ENCODE data around the gene SH3RF1.
A peak's percentile ranks its signal among the peaks of the same experiment; 100 is the strongest.
"Not testable (repeated sequence)": the region's sequence is repeated elsewhere in the genome, so short reads cannot be mapped to it uniquely, and the experiment has no call there.

SH3RF1 gene

DNA sequence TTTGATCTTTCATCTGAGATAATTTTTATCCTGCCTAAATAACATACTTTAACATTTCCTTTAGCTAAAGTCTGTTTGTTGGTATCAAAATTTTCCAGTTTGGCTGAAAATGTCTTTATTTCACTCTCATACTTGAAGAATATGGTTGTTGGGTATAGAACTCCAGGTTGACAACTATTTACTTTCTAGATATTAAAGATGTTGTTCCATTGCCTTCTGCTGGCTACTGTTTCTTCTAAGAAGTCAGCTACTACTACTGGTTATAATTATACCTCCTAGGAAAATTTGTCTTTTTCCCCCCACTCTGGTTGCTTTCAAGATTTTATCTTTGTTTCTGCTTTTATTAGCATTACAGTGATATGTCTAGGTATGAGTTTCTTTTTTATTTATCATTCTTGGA, 75.7 kb downstream of the SH3RF1 start:
- Histone ChIP-seq H3K4me1 (ENCODE audit: control extremely low read depth in 1 of 4, control insufficient read depth in 4 of 4, insufficient read depth in 4 of 4, low read length in 3 of 4) (no peaks in the 10 kb centered on the region), H3K27me3 (replicated peaks in 2 of 5; ENCODE audit: control insufficient read depth in 4 of 5, insufficient read depth in 5 of 5, low read length in 4 of 5) (no peaks in the 10 kb centered on the region), H3K27ac (ENCODE audit: insufficient read depth in 1 of 2, low read depth in 1 of 2, low read length in 2 of 2, poor library complexity in 1 of 2, severe bottlenecking in 2 of 2) (no peak overlapping the region), H3K9me3 (ENCODE audit: control extremely low read depth in 1 of 5, control insufficient read depth in 4 of 5, insufficient read depth in 2 of 5, low read depth in 1 of 5, low read length in 4 of 5) (peaks cover 3 to 19% (median 6%) of the 10 kb centered on the region in 5 experiments), H3K4me3 (ENCODE audit: control insufficient read depth in 1 of 7, extremely low read depth in 1 of 7, insufficient read depth in 4 of 7, low read depth in 2 of 7, low read length in 6 of 7) (no peak overlapping the region), H3K36me3 (ENCODE audit: control insufficient read depth in 4 of 4, insufficient read depth in 4 of 4, low read length in 3 of 4) (peaks cover 0 to 5% (median 3%) of the 10 kb centered on the region in 4 experiments)
- CTCF ChIA-PET = no interaction called here
- peak in 2 of 3 donors; percentile 30 to 44 for DNase-seq
- POLR2A ChIA-PET = no interaction called here

DNA sequence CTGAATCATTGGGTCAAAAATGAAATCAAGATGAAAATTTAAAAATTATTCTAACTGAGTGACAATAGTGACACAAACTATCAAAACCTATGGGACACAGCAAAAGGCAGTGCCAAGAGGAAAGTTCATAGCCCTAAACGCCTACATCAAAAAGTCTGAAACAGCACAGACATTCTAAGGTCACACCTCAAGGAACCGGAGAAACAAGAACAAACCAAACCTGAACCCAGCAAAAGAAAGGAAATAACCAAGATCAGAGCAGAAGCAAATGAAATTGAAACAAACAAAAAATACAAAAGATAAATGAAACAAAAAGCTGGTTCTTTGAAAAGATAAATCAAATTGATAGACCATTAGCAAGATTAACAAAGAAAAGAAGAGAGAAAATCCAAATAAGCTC, 80.8 kb downstream of the SH3RF1 start:
- H3K4me1 ChIP-seq (ENCODE audit: control extremely low read depth in 1 of 4, control insufficient read depth in 4 of 4, insufficient read depth in 4 of 4, low read length in 3 of 4); H3K4me3 ChIP-seq (ENCODE audit: control insufficient read depth in 1 of 7, extremely low read depth in 1 of 7, insufficient read depth in 4 of 7, low read depth in 2 of 7, low read length in 6 of 7); H3K27me3 ChIP-seq (replicated peaks in 2 of 5; ENCODE audit: control insufficient read depth in 4 of 5, insufficient read depth in 5 of 5, low read length in 4 of 5); H3K36me3 ChIP-seq (ENCODE audit: control insufficient read depth in 4 of 4, insufficient read depth in 4 of 4, low read length in 3 of 4); POLR2A ChIA-PET; DNase-seq; H3K9me3 ChIP-seq (ENCODE audit: control extremely low read depth in 1 of 5, control insufficient read depth in 4 of 5, insufficient read depth in 2 of 5, low read depth in 1 of 5, low read length in 4 of 5); H3K27ac ChIP-seq (ENCODE audit: insufficient read depth in 1 of 2, low read depth in 1 of 2, low read length in 2 of 2, poor library complexity in 1 of 2, severe bottlenecking in 2 of 2): not testable (repeated sequence)
- no CpG with 5 or more reads among the region's 2 CpGs for WGBS (ENCODE audit: insufficient coverage)
- CTCF ChIA-PET = interaction anchor here (0.7 to 1.4 kb wide), 3 partner anchors 14 to 53 kb away, joined by 3 read pairs; no protein-coding TSS in a partner anchor

DNA sequence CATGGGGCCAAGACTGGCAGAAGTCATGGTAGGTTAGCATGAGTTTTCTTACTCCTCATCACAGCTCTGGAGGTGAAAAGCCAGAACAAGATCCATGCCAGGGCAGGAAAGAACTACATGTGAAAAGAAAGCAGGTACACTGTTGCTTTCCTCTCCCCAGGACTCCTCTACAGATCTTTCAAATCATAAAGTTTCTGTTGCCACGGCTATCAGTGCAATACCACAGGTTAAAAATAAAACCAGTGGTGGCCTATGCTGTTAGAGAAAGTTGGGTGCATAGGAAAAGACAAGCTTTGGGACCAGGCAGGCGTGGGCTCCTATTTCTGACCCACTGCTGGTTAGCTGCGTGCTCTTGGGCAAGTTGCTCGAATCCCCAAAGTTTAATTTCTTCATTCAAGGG, 81.4 kb downstream of the SH3RF1 start:
- H3K27ac ChIP-seq (ENCODE audit: insufficient read depth in 1 of 2, low read depth in 1 of 2, low read length in 2 of 2, poor library complexity in 1 of 2, severe bottlenecking in 2 of 2) = no peak overlapping the region
- H3K4me1 ChIP-seq (ENCODE audit: control extremely low read depth in 1 of 4, control insufficient read depth in 4 of 4, insufficient read depth in 4 of 4, low read length in 3 of 4) = peaks cover 0 to 4% (median 0%) of the 10 kb centered on the region in 4 experiments
- H3K27me3 ChIP-seq (replicated peaks in 2 of 5; ENCODE audit: control insufficient read depth in 4 of 5, insufficient read depth in 5 of 5, low read length in 4 of 5) = no peaks in the 10 kb centered on the region
- H3K4me3 ChIP-seq (ENCODE audit: control insufficient read depth in 1 of 7, extremely low read depth in 1 of 7, insufficient read depth in 4 of 7, low read depth in 2 of 7, low read length in 6 of 7) = no peak overlapping the region
- no peak for DNase-seq
- CTCF ChIA-PET = interaction anchor here (1.0 to 1.4 kb wide), 2 partner anchors 33 to 44 kb away, joined by 3 read pairs; no protein-coding TSS in a partner anchor
- WGBS (ENCODE audit: insufficient coverage) = 100% methylated on average over 3 of the region's 4 CpGs
- peaks cover 0 to 4% (median 3%) of the 10 kb centered on the region in 5 experiments for H3K9me3 ChIP-seq (ENCODE audit: control extremely low read depth in 1 of 5, control insufficient read depth in 4 of 5, insufficient read depth in 2 of 5, low read depth in 1 of 5, low read length in 4 of 5)
- peaks cover 0 to 5% (median 1%) of the 10 kb centered on the region in 4 experiments for H3K36me3 ChIP-seq (ENCODE audit: control insufficient read depth in 4 of 4, insufficient read depth in 4 of 4, low read length in 3 of 4)
- POLR2A ChIA-PET = no interaction called here

DNA sequence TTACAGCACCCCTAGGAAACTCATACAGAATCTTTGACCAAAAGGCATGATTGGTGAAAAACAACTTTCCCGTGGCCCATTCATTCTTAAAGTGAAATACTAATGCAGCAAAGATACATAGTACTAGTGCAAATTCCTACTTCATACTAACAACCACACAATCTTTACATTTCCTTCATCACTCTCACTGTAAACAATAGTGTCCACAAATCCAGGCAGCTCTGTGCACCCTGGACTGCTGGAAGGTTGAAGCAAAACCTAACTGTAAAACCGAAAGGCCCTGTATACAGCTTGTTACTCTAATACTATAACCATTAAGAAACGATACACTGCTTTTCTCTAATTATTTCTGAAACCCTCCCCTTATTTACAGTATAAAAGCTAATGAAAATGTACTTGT, 82.6 kb downstream of the SH3RF1 start:
- Histone ChIP-seq H3K9me3 (ENCODE audit: control extremely low read depth in 1 of 5, control insufficient read depth in 4 of 5, insufficient read depth in 2 of 5, low read depth in 1 of 5, low read length in 4 of 5) (peaks cover 0 to 4% (median 3%) of the 10 kb centered on the region in 5 experiments), H3K27ac (ENCODE audit: insufficient read depth in 1 of 2, low read depth in 1 of 2, low read length in 2 of 2, poor library complexity in 1 of 2, severe bottlenecking in 2 of 2) (no peak overlapping the region), H3K4me1 (ENCODE audit: control extremely low read depth in 1 of 4, control insufficient read depth in 4 of 4, insufficient read depth in 4 of 4, low read length in 3 of 4) (peaks cover 0 to 4% (median under 1%) of the 10 kb centered on the region in 4 experiments), H3K27me3 (replicated peaks in 2 of 5; ENCODE audit: control insufficient read depth in 4 of 5, insufficient read depth in 5 of 5, low read length in 4 of 5) (no peaks in the 10 kb centered on the region), H3K4me3 (ENCODE audit: control insufficient read depth in 1 of 7, extremely low read depth in 1 of 7, insufficient read depth in 4 of 7, low read depth in 2 of 7, low read length in 6 of 7) (no peak overlapping the region), H3K36me3 (ENCODE audit: control insufficient read depth in 4 of 4, insufficient read depth in 4 of 4, low read length in 3 of 4) (no peaks in the 10 kb centered on the region)
- DNase-seq = no peak
- ChIA-PET POLR2A (no interaction called here), CTCF (interaction anchor here (1.2 kb wide), 1 partner anchor 172 kb away, joined by 3 read pairs; no protein-coding TSS in a partner anchor)
- WGBS (ENCODE audit: insufficient coverage) = 80% methylated on average over 1 of the region's 3 CpGs

DNA sequence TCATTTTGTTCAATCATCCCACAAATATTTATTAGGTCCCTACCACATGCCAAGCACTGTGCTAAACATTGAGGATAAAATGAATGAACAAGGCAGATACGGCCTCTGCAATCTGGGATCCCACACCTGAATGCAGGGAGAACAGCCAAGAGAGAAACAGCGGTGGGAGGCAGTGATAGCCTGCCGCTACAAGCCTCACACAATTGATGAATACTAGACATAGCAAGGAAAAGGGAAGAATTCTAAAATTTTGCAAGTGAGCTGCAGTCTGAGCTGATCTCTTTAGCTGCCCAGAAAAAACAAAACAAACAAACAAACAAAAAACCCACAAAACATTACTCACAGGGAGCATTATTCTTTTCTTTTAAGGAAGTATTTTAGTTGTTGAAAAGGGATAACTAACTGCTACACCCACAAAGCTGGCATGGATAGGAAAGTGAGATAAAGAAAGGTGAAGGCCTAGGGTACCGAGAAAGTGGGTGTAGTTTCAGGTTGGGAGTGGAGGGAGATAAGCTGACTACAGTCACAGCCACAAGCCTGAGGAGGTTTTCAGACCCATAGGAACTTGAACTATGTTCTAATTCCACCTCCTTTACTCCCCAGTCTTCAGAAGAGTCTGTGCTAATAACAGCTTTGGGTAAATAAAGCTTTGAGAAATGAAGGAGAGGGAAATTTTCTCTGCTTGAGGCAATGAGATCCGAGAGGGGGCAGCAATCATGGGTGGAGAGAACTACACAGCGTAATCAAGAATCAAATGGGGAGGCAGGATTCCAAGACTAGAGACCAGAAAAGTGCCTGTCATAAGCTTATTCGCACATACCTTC, 85.4 kb downstream of the SH3RF1 start:
- ChIA-PET CTCF (interaction anchor here (1.1 kb wide), 1 partner anchor 34 kb away, joined by 3 read pairs; no protein-coding TSS in a partner anchor), POLR2A (no interaction called here)
- no peak overlapping the region for H3K4me3 ChIP-seq (ENCODE audit: control insufficient read depth in 1 of 7, extremely low read depth in 1 of 7, insufficient read depth in 4 of 7, low read depth in 2 of 7, low read length in 6 of 7)
- no peaks in the 10 kb centered on the region for H3K27me3 ChIP-seq (replicated peaks in 2 of 5; ENCODE audit: control insufficient read depth in 4 of 5, insufficient read depth in 5 of 5, low read length in 4 of 5)
- WGBS (ENCODE audit: insufficient coverage) = 100% methylated on average over 3 of the region's 7 CpGs
- no peaks in the 10 kb centered on the region for H3K36me3 ChIP-seq (ENCODE audit: control insufficient read depth in 4 of 4, insufficient read depth in 4 of 4, low read length in 3 of 4)
- H3K4me1 ChIP-seq (ENCODE audit: control extremely low read depth in 1 of 4, control insufficient read depth in 4 of 4, insufficient read depth in 4 of 4, low read length in 3 of 4) = peaks cover 0 to 4% (median under 1%) of the 10 kb centered on the region in 4 experiments
- H3K27ac ChIP-seq (ENCODE audit: insufficient read depth in 1 of 2, low read depth in 1 of 2, low read length in 2 of 2, poor library complexity in 1 of 2, severe bottlenecking in 2 of 2) = no peak overlapping the region
- DNase-seq = no peak
- peaks cover 0 to 3% (median 0%) of the 10 kb centered on the region in 5 experiments for H3K9me3 ChIP-seq (ENCODE audit: control extremely low read depth in 1 of 5, control insufficient read depth in 4 of 5, insufficient read depth in 2 of 5, low read depth in 1 of 5, low read length in 4 of 5)

DNA sequence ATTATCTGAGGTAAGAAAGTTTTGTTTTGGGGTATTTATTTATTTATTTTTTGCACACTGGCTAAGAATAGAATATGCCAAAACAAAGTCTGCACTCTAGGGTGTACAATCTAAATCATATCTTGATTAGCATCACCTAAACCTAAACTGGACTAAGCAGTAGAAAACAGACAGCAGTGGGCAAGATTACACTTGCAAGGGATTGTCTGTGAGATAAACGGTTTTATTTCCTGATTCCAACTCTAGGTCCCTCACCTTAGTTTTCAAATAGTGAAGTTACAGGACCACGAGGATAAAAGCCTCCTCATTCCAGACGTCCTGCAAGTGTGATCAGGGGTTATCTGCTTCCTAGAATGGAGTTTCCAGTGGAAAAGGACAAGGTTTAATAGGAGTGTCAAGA, 86.1 kb downstream of the SH3RF1 start:
- no peaks in the 10 kb centered on the region for H3K9me3 ChIP-seq (ENCODE audit: control extremely low read depth in 1 of 5, control insufficient read depth in 4 of 5, insufficient read depth in 2 of 5, low read depth in 1 of 5, low read length in 4 of 5)
- WGBS (ENCODE audit: insufficient coverage) = 50% methylated on average over 1 of the region's 3 CpGs
- CTCF ChIA-PET = interaction anchor here (1.1 to 1.4 kb wide), 3 partner anchors 9 to 33 kb away, joined by 3 to 4 read pairs (median 3); no protein-coding TSS in a partner anchor

DNA sequence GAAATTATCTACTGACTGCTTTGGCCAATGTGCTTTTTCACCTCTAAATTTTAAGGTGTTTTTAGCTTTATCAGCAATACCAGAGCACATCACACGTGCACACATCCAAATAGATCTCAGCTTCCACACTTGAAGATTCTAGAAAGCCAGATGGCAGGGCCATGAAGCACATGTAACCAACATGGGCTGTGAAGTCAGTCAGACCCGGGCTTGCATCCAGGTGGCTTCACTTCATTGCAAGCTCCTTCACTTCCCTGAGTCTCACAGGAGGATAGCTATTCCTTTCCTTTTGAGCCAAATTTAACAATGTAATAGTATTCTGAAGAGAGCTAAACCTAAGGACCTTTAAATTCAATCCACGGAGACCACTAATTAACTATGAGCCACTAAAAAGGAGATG, 86.5 kb downstream of the SH3RF1 start:
- H3K27ac ChIP-seq (ENCODE audit: insufficient read depth in 1 of 2, low read depth in 1 of 2, low read length in 2 of 2, poor library complexity in 1 of 2, severe bottlenecking in 2 of 2) = no peak overlapping the region
- ChIA-PET POLR2A (no interaction called here), CTCF (interaction anchor here (1.3 to 1.4 kb wide), 2 partner anchors 9 to 13 kb away, joined by 3 to 4 read pairs; no protein-coding TSS in a partner anchor)
- DNase-seq = no peak
- H3K27me3 ChIP-seq (replicated peaks in 2 of 5; ENCODE audit: control insufficient read depth in 4 of 5, insufficient read depth in 5 of 5, low read length in 4 of 5) = no peaks in the 10 kb centered on the region
- H3K4me1 ChIP-seq (ENCODE audit: control extremely low read depth in 1 of 4, control insufficient read depth in 4 of 4, insufficient read depth in 4 of 4, low read length in 3 of 4) = peaks cover 0 to 2% (median under 1%) of the 10 kb centered on the region in 4 experiments
- no peaks in the 10 kb centered on the region for H3K9me3 ChIP-seq (ENCODE audit: control extremely low read depth in 1 of 5, control insufficient read depth in 4 of 5, insufficient read depth in 2 of 5, low read depth in 1 of 5, low read length in 4 of 5)
- no peak overlapping the region for H3K4me3 ChIP-seq (ENCODE audit: control insufficient read depth in 1 of 7, extremely low read depth in 1 of 7, insufficient read depth in 4 of 7, low read depth in 2 of 7, low read length in 6 of 7)
- 95% methylated on average over 2 of the region's 3 CpGs for WGBS (ENCODE audit: insufficient coverage)
- H3K36me3 ChIP-seq (ENCODE audit: control insufficient read depth in 4 of 4, insufficient read depth in 4 of 4, low read length in 3 of 4) = peaks cover 0 to 4% (median 0%) of the 10 kb centered on the region in 4 experiments

More for the DNA sequence above, 86.1 kb downstream of the SH3RF1 start:
- no peak overlapping the region for H3K27ac ChIP-seq (ENCODE audit: insufficient read depth in 1 of 2, low read depth in 1 of 2, low read length in 2 of 2, poor library complexity in 1 of 2, severe bottlenecking in 2 of 2)
- no peaks in the 10 kb centered on the region for H3K27me3 ChIP-seq (replicated peaks in 2 of 5; ENCODE audit: control insufficient read depth in 4 of 5, insufficient read depth in 5 of 5, low read length in 4 of 5)
- H3K4me1 ChIP-seq (ENCODE audit: control extremely low read depth in 1 of 4, control insufficient read depth in 4 of 4, insufficient read depth in 4 of 4, low read length in 3 of 4) = peaks cover 0 to 4% (median under 1%) of the 10 kb centered on the region in 4 experiments
- POLR2A ChIA-PET = no interaction called here
- no peak overlapping the region for H3K4me3 ChIP-seq (ENCODE audit: control insufficient read depth in 1 of 7, extremely low read depth in 1 of 7, insufficient read depth in 4 of 7, low read depth in 2 of 7, low read length in 6 of 7)
- H3K36me3 ChIP-seq (ENCODE audit: control insufficient read depth in 4 of 4, insufficient read depth in 4 of 4, low read length in 3 of 4) = peaks cover 0 to 2% (median 0%) of the 10 kb centered on the region in 4 experiments
- no peak for DNase-seq

All from common myeloid progenitor, CD34-positive (primary cell).